ENCODE data around the gene GPATCH4. TPM values are rescaled to one million over a fixed set of nuclear protein-coding genes. Genes with fewer than 3 reads are reported as not detected.

GPATCH4 gene
- total RNA-seq, 2 donors from 2014 or later: 8.9 to 9.6 TPM

GRCh38 chr1:156578055-156578454 lies 23.2 kb downstream of the GPATCH4 start:
- WGBS, 2 donors: 49 to 54% methylated on average over 3 to 7 of the region's 7 CpGs
- Histone ChIP-seq H3K36me3 (replicated peaks in 1 of 2; ENCODE audit: insufficient read depth in 1 of 2, low read depth in 2 of 2) (no peaks in the 10 kb centered on the region), H3K4me1 (no peaks in the 10 kb centered on the region), H3K9me3 (no peaks in the 10 kb centered on the region), H3K27ac (no peak overlapping the region), H3K27me3 (no peaks in the 10 kb centered on the region), H3K4me3 (no peak overlapping the region)
- intact Hi-C loops (cut with DNase I): no loop called here
- no peak for TF ChIP-seq CTCF (IDR thresholded peaks at IDR 0.05)
- no peak for TF ChIP-seq POLR2A (IDR thresholded peaks at IDR 0.05)
- ATAC-seq: no peak
- DNase-seq: no peak

- peak; percentile 8 for ATAC-seq
- Histone ChIP-seq H3K4me1 (peaks cover 2% of the 10 kb centered on the region), H3K36me3 (replicated peaks in 1 of 2; ENCODE audit: insufficient read depth in 1 of 2, low read depth in 2 of 2) (no peaks in the 10 kb centered on the region), H3K27me3 (no peaks in the 10 kb centered on the region), H3K9me3 (no peaks in the 10 kb centered on the region), H3K4me3 (no peak overlapping the region), H3K27ac (no peak overlapping the region)
- no peak for DNase-seq
- 78 to 80% methylated on average over 3 of the region's 3 CpGs for WGBS, 2 donors
- intact Hi-C loops (cut with DNase I): no loop called here
- TF ChIP-seq CTCF (IDR thresholded peaks at IDR 0.05): no peak
- no peak for TF ChIP-seq POLR2A (IDR thresholded peaks at IDR 0.05)
Measured at GRCh38 chr1:156577550-156577949, 23.7 kb downstream of the GPATCH4 start.

GRCh38 chr1:156574039-156574633 lies 27.1 kb downstream of the GPATCH4 start:
- Histone ChIP-seq H3K27ac (no peak overlapping the region), H3K4me1 (peaks cover 10% of the 10 kb centered on the region), H3K9me3 (no peaks in the 10 kb centered on the region), H3K4me3 (no peak overlapping the region), H3K27me3 (no peaks in the 10 kb centered on the region), H3K36me3 (replicated peaks in 1 of 2; ENCODE audit: insufficient read depth in 1 of 2, low read depth in 2 of 2) (no peaks in the 10 kb centered on the region)
- intact Hi-C loops (cut with DNase I): no loop called here
- no peak for TF ChIP-seq POLR2A (IDR thresholded peaks at IDR 0.05)
- 50% methylated on average over 2 of the region's 2 CpGs for WGBS, 2 donors
- ATAC-seq (no peak), DNase-seq (no peak)

- TF ChIP-seq POLR2A (IDR thresholded peaks at IDR 0.05) (no peak), CTCF (IDR thresholded peaks at IDR 0.05) (no peak)
- Histone ChIP-seq H3K9me3 (no peaks in the 10 kb centered on the region), H3K36me3 (replicated peaks in 1 of 2; ENCODE audit: insufficient read depth in 1 of 2, low read depth in 2 of 2) (no peaks in the 10 kb centered on the region), H3K4me3 (no peak overlapping the region), H3K4me1 (peaks cover 10% of the 10 kb centered on the region), H3K27ac (no peak overlapping the region), H3K27me3 (no peaks in the 10 kb centered on the region)
- no peak for DNase-seq
- WGBS, 2 donors: 32 to 33% methylated on average over 10 of the region's 10 CpGs
- no peak for ATAC-seq
- intact Hi-C loops (cut with DNase I): no loop called here
Measured at GRCh38 chr1:156572663-156573018, 28.6 kb downstream of the GPATCH4 start.

GRCh38 chr1:156571919-156572662 lies 29.2 kb downstream of the GPATCH4 start, which contains the start of gene IQGAP3:
Gene IQGAP3 (minus strand): TSS chr1:156572565. CDS start chr1:156572529, 36 bp downstream.
- Histone ChIP-seq H3K27me3 (no peaks in the 10 kb centered on the region), H3K9me3 (no peaks in the 10 kb centered on the region), H3K36me3 (replicated peaks in 1 of 2; ENCODE audit: insufficient read depth in 1 of 2, low read depth in 2 of 2) (no peaks in the 10 kb centered on the region), H3K4me1 (peaks cover 10% of the 10 kb centered on the region), H3K4me3 (no peak within 1 kb of the TSS), H3K27ac (no peak within 1 kb of the TSS)
- ATAC-seq: peak; percentile 98
- no peak for TF ChIP-seq CTCF (IDR thresholded peaks at IDR 0.05)
- TF ChIP-seq POLR2A (IDR thresholded peaks at IDR 0.05): no peak
- peak; percentile 89 to 92 (median 90) for DNase-seq
- intact Hi-C loops (cut with DNase I): no loop called here
- 0 to 1% methylated on average over 24 to 38 of the region's 38 CpGs for WGBS, 2 donors
